Neural cell (in vitro differentiated cells): ENCODE results near the gene BRF1. TPM values are rescaled to one million over a fixed set of nuclear protein-coding genes. Genes with fewer than 3 reads are reported as not detected.

ENCODE experiments used
- H2AFZ ChIP-seq: fragments of 200-600, 300-800 bp; sonication (generic), shearing (Covaris generic); 2 replicates; pipeline ENCODE4 v1.6.0; 2014; ENCODE audit warnings: low read depth, mild to moderate bottlenecking, antibody characterized with exemption, low read length, moderate library complexity
- H3F3A ChIP-seq: fragments of 200-600 bp; shearing (Covaris generic); 2 replicates; pipeline ENCODE4 v1.6.1; 2016; ENCODE audit warnings: mild to moderate bottlenecking, moderate library complexity, mixed read lengths, antibody characterized with exemption, low read length; ENCODE audit not compliant: insufficient read depth, poor library complexity, severe bottlenecking
- H3K27ac ChIP-seq: fragments of 200-600, 300-800 bp; sonication (generic), shearing (Covaris generic); 2 replicates; pipeline ENCODE4 v1.5.1; 2014; ENCODE audit warnings: mild to moderate bottlenecking, low read length, moderate library complexity
- H3K27me3 ChIP-seq: fragments of 300-800, 200-600 bp; sonication (generic), shearing (Covaris generic); 2 replicates; pipeline ENCODE4 v1.6.0; 2014; ENCODE audit warnings: mild to moderate bottlenecking, low read depth, low read length, moderate library complexity; ENCODE audit not compliant: insufficient read depth
- H3K36me3 ChIP-seq: fragments of 300-800, 200-600 bp; sonication (generic), shearing (Covaris generic); 2 replicates; pipeline ENCODE4 v1.5.1; 2014; ENCODE audit warnings: mild to moderate bottlenecking, antibody characterized with exemption, low read length, moderate library complexity; ENCODE audit not compliant: insufficient read depth
- H3K4me2 ChIP-seq: fragments of 300-800, 200-600 bp; sonication (generic), shearing (Covaris generic); 2 replicates; pipeline ENCODE4 v1.6.0; 2014; ENCODE audit warnings: mild to moderate bottlenecking, low read length
- H3K4me3 ChIP-seq: fragments of 300-800, 200-600 bp; sonication (generic), shearing (Covaris generic); 2 replicates; pipeline ENCODE4 v1.5.1; 2014; ENCODE audit warnings: mild to moderate bottlenecking, low read length, moderate library complexity
- H3K79me2 ChIP-seq: fragments of 200-600 bp; shearing (Covaris generic); replicated peaks from 2 replicates; pipeline ENCODE4 v1.6.0; 2014; ENCODE audit warnings: mild to moderate bottlenecking, low read length, moderate library complexity; ENCODE audit not compliant: insufficient read depth
- H3K9ac ChIP-seq: fragments of 300-800, 200-600 bp; sonication (generic), shearing (Covaris generic); 2 replicates; pipeline ENCODE4 v1.6.1; 2016; ENCODE audit warnings: mild to moderate bottlenecking, low read length, mixed read lengths
- H3K9me2 ChIP-seq: fragments of 200-600 bp; shearing (Covaris generic); 2 replicates; pipeline ENCODE4 v1.6.1; 2016; ENCODE audit warnings: mild to moderate bottlenecking, low read length, mixed read lengths; ENCODE audit not compliant: insufficient read depth
- H3K9me3 ChIP-seq: fragments of 200-600, 300-800 bp; sonication (generic), shearing (Covaris generic); 2 replicates; pipeline ENCODE4 v1.6.1; 2016; ENCODE audit warnings: mild to moderate bottlenecking, mixed run types, low read length, moderate library complexity, mixed read lengths
- H4K20me1 ChIP-seq: fragments of 200-600 bp; shearing (Covaris generic); 2 replicates; pipeline ENCODE4 v1.6.1; 2016; ENCODE audit warnings: mild to moderate bottlenecking, mixed run types; ENCODE audit not compliant: insufficient read depth
- EP300 ChIP-seq: fragments of 450-650 bp; conservative IDR thresholded peaks from 2 replicates; pipeline ENCODE4 v1.6.1; 2014; ENCODE audit warnings: antibody characterized with exemption, mild to moderate bottlenecking, moderate library complexity; ENCODE audit not compliant: poor library complexity, severe bottlenecking
- EZH2 ChIP-seq: fragments of 200-600, 300-800 bp; shearing (Covaris generic), sonication (generic); IDR thresholded peaks from 2 replicates; pipeline ENCODE4 v1.6.1; 2014; ENCODE audit warnings: antibody characterized with exemption, low read length, borderline replicate concordance, mild to moderate bottlenecking; ENCODE audit not compliant: insufficient read depth, poor library complexity, severe bottlenecking
- MXI1 ChIP-seq: fragments of 450-650 bp; conservative IDR thresholded peaks from 2 replicates; pipeline ENCODE4 v1.6.1; 2014; ENCODE audit warnings: antibody characterized with exemption, mild to moderate bottlenecking; ENCODE audit not compliant: poor library complexity, severe bottlenecking
- POLR2AphosphoS5 ChIP-seq: IDR thresholded peaks from 2 replicates; pipeline ENCODE4 v1.6.1; 2012
- RAD21 ChIP-seq: fragments of 450-650 bp; conservative IDR thresholded peaks from 2 replicates; pipeline ENCODE4 v1.6.1; 2014; ENCODE audit warnings: antibody characterized with exemption, mild to moderate bottlenecking, moderate library complexity
- SMC3 ChIP-seq: fragments of 450-650 bp; conservative IDR thresholded peaks from 2 replicates; pipeline ENCODE4 v1.6.1; 2014; ENCODE audit warnings: antibody characterized with exemption, mild to moderate bottlenecking, moderate library complexity; ENCODE audit not compliant: poor library complexity
- TAF1 ChIP-seq: IDR thresholded peaks from 2 replicates; pipeline ENCODE4 v1.6.1; 2012; ENCODE audit warnings: low read depth
- polyA plus RNA-seq: library from polyadenylated mRNA; depleted of rRNA; stranded (reverse); fragments of >200 nt; gene quantifications from 2 replicates; pipeline ENCODE4 v1.2.3, GENCODE V29; 2014
- TF ChIP-seq, protein P1 (sequence below): fragments of 450-650 bp; IDR thresholded peaks from 2 replicates; pipeline ENCODE4 v1.5.1; 2014; ENCODE audit warnings: antibody characterized with exemption, mild to moderate bottlenecking, moderate library complexity; ENCODE audit not compliant: poor library complexity, severe bottlenecking
- TF ChIP-seq, protein P2 (sequence below): IDR thresholded peaks from 2 replicates; pipeline ENCODE4 v1.6.1; 2012; ENCODE audit warnings: borderline replicate concordance

Gene BRF1
- polyA plus RNA-seq, 1 donor from 2014 or later: 69.4 TPM

DNA sequence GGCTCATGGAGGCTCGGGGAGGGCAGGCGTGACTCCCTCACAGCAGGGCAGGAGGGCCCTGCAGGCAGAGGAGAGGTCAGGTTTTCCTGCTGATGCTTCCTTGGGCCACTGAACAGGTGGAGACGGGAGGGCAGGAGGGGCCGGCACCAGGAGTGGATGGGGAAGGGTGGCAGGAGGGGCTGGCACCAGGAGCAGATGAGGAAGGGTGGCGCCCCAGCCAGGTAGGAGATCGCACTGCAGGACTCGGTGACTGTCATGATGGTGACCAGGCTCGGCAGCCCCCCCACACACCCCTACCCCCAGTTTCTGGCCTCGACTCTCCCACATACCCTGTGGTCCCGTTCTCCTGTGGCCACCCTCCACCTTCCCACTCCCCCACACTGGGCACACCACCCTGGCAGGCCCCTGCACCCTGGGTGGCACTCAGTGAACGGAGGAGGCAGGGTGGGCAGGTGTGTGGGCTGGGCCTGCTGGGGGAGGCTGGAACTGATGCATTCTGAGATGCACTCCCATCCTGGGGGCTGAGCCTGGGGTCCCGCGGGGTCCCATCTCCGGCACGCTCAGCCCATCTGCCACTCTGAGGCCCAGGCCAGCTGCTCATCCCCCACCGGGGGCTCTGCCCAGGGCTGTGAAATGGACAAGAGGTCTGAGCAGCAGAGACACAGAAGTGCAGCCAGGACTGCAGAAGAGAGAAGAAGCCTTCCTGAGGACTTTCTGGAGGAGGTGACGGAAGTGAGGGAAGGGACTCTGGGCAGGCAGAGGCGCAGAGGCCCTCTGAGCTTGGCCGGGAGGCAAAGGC lies 122.5 kb downstream of the BRF1 start:
- no peak for TF ChIP-seq MXI1
- no peak for TF ChIP-seq EZH2
- TF ChIP-seq, protein P1, sequence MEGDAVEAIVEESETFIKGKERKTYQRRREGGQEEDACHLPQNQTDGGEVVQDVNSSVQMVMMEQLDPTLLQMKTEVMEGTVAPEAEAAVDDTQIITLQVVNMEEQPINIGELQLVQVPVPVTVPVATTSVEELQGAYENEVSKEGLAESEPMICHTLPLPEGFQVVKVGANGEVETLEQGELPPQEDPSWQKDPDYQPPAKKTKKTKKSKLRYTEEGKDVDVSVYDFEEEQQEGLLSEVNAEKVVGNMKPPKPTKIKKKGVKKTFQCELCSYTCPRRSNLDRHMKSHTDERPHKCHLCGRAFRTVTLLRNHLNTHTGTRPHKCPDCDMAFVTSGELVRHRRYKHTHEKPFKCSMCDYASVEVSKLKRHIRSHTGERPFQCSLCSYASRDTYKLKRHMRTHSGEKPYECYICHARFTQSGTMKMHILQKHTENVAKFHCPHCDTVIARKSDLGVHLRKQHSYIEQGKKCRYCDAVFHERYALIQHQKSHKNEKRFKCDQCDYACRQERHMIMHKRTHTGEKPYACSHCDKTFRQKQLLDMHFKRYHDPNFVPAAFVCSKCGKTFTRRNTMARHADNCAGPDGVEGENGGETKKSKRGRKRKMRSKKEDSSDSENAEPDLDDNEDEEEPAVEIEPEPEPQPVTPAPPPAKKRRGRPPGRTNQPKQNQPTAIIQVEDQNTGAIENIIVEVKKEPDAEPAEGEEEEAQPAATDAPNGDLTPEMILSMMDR: no peak
- no peak for TF ChIP-seq TAF1
- Histone ChIP-seq H4K20me1 (no peaks in the 10 kb centered on the region), H3K9me2 (no peaks in the 10 kb centered on the region), H2AFZ (no peak overlapping the region), H3K4me3 (no peak overlapping the region), H3K79me2 (no peaks in the 10 kb centered on the region), H3K36me3 (no peaks in the 10 kb centered on the region), H3K27me3 (no peaks in the 10 kb centered on the region), H3K27ac (no peak overlapping the region), H3K4me2 (no peak overlapping the region), H3K9ac (no peak overlapping the region), H3F3A (no peaks in the 10 kb centered on the region), H3K9me3 (no peaks in the 10 kb centered on the region)

DNA sequence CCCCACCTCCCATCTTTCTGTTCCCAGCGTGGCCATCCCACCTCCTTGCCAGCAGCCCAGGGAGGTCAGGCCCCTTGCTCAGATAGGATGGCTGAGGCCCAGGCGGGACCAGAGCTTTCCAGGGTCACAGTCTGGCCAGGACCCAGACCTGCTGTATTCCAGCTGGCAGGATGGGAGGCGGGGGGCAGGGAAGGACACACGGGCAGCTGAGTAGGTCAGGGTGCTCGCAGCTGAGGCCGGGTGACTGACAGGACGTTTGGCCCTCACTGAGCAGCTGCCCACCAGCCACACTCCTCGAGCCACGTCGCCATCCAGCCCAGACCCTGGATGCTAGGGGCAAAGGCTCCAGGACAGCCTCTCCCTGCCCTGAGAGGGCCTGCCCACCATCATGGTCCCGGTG lies 123.7 kb downstream of the BRF1 start:
- Histone ChIP-seq H3K9me2 (no peaks in the 10 kb centered on the region), H3K4me3 (no peak overlapping the region), H3K79me2 (no peaks in the 10 kb centered on the region), H3K36me3 (no peaks in the 10 kb centered on the region), H2AFZ (no peak overlapping the region), H4K20me1 (no peaks in the 10 kb centered on the region), H3K27ac (no peak overlapping the region), H3K9me3 (no peaks in the 10 kb centered on the region), H3F3A (no peaks in the 10 kb centered on the region), H3K9ac (no peak overlapping the region), H3K27me3 (no peaks in the 10 kb centered on the region), H3K4me2 (no peak overlapping the region)
- TF ChIP-seq EZH2 (no peak), TAF1 (no peak), RAD21 (no peak), POLR2AphosphoS5 (no peak), EP300 (no peak), MXI1 (no peak), SMC3 (no peak)
- TF ChIP-seq, protein P1: no peak
- TF ChIP-seq, protein P2, sequence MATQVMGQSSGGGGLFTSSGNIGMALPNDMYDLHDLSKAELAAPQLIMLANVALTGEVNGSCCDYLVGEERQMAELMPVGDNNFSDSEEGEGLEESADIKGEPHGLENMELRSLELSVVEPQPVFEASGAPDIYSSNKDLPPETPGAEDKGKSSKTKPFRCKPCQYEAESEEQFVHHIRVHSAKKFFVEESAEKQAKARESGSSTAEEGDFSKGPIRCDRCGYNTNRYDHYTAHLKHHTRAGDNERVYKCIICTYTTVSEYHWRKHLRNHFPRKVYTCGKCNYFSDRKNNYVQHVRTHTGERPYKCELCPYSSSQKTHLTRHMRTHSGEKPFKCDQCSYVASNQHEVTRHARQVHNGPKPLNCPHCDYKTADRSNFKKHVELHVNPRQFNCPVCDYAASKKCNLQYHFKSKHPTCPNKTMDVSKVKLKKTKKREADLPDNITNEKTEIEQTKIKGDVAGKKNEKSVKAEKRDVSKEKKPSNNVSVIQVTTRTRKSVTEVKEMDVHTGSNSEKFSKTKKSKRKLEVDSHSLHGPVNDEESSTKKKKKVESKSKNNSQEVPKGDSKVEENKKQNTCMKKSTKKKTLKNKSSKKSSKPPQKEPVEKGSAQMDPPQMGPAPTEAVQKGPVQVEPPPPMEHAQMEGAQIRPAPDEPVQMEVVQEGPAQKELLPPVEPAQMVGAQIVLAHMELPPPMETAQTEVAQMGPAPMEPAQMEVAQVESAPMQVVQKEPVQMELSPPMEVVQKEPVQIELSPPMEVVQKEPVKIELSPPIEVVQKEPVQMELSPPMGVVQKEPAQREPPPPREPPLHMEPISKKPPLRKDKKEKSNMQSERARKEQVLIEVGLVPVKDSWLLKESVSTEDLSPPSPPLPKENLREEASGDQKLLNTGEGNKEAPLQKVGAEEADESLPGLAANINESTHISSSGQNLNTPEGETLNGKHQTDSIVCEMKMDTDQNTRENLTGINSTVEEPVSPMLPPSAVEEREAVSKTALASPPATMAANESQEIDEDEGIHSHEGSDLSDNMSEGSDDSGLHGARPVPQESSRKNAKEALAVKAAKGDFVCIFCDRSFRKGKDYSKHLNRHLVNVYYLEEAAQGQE: no peak
